Measurements from ENCODE around the gene LMO1.

DNA sequence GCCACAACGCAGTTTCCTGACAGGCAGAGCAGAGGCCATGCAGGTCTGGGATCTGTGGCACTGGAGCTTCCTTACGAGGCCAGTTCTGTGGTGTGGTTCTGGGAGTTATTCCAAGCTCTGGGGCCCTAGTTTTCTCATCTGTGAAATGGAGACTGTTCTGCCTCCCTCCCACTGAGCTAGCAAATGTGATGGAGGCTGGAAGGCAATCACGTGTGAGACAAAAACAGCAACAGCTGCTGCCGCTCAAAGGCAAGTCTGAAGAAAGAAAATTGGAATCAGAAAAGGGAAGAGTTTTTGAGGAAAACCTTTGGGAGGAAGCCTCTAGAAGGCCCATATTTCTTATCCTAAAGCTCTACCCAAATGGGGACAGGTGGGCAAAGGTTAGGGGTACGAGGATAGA is 86.5 kb downstream of the LMO1 start:
- TF ChIP-seq BHLHE40 (IDR thresholded peaks at IDR 0.05; ENCODE audit: borderline replicate concordance), result no peak
- no peak for TF ChIP-seq SP1 (IDR thresholded peaks at IDR 0.05)
- TF ChIP-seq ARNT (IDR thresholded peaks at IDR 0.05), result no peak
- no peak for TF ChIP-seq CTBP1 (IDR thresholded peaks at IDR 0.05; ENCODE audit: borderline replicate concordance)
- TF ChIP-seq TARDBP (IDR thresholded peaks at IDR 0.05), result no peak
- no peak for TF ChIP-seq ZNF384 (IDR thresholded peaks at IDR 0.05)
- TF ChIP-seq L3MBTL2 (conservative IDR thresholded peaks at IDR 0.05), result no peak
- no peak for TF ChIP-seq FOXM1 (IDR thresholded peaks at IDR 0.05; ENCODE audit: borderline replicate concordance)
- no peak for TF ChIP-seq FOXK2 (IDR thresholded peaks at IDR 0.05)
- TF ChIP-seq HDGF (IDR thresholded peaks at IDR 0.05; ENCODE audit: borderline replicate concordance), result no peak
- no peak for TF ChIP-seq PKNOX1 (IDR thresholded peaks at IDR 0.05)
- TF ChIP-seq NFRKB (IDR thresholded peaks at IDR 0.05), result no peak
